CD4-positive, alpha-beta T cell treated with Interferon gamma for 1 hour (primary cell): Measurements from ENCODE around the gene SPESP1.
"Not testable (repeated sequence)": the region's sequence is repeated elsewhere in the genome, so short reads cannot be mapped to it uniquely, and the experiment has no call there.

Experiments
- DNase-seq: peaks from one replicate; pipeline ENCODE4 v3.0.0-alpha.2; 2020

The SPESP1 gene

DNA sequence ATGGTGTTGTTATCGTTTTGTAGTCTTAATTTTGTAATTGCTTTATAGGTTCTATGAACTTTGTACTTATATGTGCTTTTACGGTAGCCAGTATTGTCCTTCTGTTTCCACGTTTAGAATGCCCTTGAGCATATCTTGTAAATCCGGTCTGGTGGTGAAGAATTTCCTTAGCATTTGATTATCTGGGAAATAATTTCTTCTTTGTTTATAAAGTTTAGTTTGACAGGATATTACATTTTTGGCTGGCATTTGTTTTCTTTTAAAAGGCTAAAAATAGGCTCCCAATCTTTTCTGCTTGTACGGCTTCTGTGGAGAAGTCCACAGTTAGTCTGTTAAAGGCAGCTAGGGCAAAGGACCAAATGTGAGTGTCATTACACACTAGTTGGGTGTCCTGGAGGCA, 36.7 kb downstream of the SPESP1 start:
- no peak for DNase-seq

DNA sequence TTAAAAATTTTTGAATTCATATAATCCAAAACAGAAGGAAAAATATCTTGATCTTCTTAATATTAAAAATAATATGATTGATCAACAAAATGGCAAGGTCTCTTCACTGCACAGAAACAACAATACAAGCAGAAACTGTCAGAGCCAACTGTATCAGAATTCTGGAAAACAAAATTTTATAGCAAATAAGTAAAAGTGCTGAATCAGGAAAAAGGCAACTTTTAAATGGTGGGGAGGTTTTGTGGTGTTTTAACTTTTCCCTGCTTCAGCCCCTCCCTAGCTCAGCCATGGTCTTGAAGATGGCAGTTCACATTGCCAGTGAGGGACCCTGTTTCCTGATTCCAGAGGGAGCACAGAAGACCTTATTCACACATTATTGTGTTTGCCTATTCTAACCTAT, 37.6 kb downstream of the SPESP1 start:
- DNase-seq = no peak

DNA sequence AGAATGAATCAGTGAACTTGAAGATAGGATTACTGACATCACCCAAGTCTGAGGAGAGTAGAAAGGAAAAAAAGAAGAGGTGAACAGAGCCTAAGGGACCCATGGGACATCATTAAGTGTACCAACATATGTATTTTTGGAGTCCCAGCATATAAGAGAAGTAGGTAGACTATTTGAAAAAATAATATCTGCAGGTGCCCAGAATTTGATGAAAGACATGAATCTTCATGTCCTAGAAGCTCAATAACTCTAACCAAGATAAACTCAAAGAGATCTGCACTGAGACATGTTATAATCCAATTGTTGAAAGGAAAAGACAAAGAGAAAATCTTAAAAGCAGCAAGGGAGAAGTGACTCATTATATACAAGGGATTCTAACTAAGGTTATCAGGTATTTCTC, 39.0 kb downstream of the SPESP1 start:
- DNase-seq = no peak

DNA sequence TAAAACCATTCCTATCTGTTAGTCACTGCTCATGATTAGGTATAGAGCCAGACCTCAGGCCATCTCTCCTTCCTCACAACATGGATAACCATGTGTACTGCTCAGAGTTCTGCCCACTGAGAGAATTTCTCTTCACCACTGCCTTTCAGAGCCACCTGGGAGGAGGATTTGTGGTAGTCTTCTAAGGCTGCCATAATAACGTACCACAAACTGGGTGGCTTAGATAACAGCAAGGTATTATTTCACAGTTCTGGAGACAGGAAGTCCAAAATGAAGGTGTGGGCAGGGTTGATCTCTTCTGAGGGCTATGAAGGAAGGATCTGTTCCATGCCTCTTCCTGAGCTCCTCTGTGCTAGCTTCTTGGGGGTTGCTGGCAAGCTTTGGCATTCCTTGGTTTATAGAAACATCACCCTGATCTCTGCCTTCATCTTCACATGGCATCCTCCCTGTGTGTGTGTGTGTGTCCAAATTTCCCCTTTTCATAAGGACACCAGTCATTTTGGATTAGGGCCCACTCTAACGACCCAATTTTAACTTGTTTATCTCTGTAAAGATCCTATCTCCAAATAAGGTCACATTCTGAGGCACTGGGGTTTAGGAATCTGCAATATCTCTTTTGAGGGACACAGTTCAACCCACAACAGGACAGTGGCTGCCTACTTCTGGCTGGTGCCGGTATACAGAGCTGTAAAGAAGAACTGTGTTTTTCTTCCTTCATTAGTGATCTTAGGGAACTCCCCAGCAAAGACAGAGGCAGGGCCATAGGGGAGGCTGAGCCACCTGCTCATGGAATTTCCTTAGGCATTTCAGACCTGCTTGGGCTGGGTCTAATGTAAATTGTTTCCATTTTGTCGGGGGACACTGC, 42.1 kb downstream of the SPESP1 start:
- no peak for DNase-seq

DNA sequence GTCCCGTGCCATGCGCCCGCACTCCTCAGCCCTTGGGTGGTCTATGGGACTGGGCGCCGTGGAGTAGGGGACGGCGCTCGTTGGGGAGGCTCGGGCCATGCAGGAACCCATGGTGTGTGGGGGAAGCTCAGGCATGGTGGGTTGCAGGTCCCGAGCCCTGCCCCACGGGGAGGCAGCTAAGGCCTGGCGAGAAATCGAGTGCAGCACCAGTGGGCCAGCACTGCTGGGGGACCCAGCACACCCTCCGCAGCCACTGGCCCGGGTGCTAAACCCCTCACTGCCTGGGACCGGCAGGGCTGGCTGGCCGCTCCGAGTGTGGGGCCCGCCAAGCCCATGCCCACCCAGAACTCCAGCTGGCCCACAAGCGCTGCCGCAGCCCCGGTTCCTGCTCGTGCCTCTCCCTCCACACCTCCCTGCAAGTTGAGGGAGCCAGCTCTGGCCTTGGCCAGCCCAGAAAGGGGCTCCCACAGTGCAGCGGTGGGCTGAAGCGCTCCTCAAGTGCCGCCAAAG, 45.4 kb downstream of the SPESP1 start:
- DNase-seq = not testable (repeated sequence)

DNA sequence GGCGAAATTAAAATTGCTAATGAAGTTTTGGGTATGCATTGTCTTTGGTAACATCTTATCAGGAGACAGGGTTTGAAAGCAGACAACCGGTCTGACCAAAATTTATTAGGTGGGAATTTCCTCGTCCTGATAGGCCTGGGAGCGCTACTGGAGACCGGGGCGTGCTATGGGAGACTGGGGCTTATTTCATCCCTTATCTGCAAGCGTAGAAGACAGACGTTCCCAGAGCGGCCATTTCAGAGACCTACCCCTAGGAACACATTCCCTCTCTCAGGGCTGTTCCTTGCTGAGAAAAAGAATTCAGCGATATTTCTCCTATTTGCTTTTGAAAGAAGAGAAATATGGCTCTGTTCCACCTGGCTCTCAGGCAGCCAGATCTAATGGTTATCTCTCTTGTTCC, 47.1 kb downstream of the SPESP1 start:
- not testable (repeated sequence) for DNase-seq

DNA sequence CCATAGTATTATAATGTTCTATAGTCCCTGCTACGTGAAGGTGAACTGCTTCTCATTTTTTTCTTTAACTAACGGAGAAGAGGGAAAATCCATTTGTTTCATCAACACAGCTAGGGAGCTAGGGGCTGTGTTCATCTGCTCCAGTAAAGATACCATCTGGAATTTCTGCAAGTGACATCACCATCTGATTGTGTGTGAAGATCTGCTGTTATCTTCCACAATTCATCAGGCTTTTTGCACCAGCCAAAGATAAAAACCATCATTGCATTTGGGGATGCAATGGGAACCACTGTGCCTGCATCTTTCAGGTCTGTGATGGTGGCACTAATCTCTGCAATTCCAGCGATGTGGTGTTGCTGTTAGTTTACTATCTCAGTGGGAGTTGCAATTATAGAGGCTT, 48.7 kb downstream of the SPESP1 start:
- no peak for DNase-seq

DNA sequence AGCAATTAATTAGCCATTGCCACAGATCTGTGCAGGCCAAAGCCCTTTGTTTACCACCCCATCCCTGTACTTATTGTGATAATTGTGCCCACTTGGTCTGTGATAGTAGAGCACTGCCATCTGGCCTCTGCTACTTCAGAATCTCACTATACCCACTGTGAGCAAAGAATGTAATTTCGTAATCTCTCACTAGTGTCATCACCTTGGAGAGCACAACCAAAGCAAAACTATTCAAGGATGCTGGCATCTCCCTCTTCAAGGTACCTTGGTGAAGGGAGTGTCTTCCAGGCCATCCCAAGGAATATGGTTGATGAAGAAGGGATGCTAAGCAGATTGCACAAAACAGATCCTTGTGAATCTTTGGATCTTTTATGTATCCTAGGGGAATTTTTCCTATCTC, 49.5 kb downstream of the SPESP1 start:
- DNase-seq = no peak

DNA sequence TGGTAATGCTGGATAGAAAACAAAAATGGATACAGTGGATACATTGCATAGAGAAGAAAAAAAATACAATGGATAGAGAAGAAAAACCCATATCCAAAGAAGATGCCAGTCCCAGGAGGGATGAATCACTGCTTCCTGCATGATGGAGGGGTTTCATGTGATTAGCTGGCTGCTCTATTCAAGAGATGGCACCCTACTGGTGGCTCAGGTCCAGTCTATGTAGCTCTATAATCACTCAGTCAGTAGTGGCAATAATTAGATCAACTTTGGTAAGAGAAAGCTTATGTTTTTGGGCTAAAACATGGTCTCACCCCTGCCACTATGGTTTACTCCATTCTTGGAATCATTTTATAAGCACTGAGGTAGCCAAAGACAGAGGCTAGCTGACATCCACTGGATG, 50.5 kb downstream of the SPESP1 start:
- DNase-seq = no peak

DNA sequence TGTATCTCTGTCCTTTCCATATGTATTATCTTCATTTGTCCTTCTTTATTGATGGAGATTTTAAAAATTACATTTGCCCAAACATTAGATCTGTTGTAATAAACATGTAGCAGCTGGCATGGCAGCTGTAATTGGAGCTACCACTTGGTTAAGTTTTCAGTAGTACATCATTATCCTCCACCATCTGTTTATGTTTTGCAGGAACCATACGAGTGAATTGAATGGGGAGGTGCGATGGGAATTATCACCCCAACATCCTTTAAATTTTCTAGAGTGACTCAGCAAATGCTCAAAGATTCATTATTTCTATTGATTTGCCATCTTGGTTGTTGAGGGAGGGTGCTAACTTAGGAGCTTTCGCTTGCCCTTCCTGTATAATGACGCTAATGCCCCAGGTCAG, 51.6 kb downstream of the SPESP1 start:
- no peak for DNase-seq

DNA sequence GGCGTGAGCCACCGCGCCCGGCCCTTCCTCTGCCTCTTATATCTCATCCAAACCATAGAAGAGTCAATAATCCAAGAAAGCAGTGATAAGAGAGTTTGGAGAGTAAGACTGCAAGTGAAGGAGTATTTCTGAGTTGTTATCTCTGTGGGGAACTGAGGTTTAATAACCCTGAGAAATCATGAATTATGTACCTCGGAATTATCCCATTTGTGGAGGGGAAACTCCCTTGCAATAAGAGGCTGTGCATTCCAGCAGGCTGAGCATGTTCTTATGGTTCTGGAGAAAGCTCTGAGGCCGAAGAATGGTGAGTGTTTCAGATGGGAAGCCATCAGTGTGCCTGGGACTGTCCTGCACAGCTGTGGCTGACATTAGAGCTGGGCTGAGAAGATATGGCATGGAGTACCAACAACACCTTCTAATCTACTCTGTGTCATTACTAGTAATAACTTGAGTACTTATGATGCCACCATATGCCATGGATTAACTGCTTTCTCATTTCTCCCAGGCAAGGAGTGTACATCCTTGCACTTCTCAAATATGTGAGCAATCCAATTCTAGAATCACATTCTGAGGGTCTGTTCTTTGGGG, 52.7 kb downstream of the SPESP1 start:
- DNase-seq = no peak

DNA sequence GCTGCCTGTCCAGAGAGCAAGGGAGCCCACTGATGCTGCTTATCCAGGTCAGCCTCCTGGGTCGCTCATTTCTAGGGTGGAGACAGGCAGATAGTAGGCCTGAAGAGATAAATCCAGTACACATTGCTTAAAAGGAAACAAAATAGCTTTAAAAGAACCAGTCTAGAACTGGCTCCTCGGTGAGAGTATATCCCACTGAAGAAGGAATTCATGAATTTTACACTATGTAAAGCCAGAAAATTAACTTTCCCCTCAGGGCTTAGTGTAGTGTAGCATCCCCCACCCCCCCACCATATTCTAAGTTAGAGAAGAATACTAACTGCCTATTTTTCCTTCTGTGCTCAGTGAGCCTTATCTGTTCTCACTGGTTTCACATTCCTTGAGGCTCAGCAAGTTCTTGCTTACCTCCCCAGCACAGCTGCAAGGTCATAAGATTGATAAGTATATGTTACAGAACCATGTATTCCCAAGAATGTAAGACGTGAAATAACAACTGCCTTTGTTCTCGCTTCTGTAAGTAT, 53.7 kb downstream of the SPESP1 start:
- no peak for DNase-seq

DNA sequence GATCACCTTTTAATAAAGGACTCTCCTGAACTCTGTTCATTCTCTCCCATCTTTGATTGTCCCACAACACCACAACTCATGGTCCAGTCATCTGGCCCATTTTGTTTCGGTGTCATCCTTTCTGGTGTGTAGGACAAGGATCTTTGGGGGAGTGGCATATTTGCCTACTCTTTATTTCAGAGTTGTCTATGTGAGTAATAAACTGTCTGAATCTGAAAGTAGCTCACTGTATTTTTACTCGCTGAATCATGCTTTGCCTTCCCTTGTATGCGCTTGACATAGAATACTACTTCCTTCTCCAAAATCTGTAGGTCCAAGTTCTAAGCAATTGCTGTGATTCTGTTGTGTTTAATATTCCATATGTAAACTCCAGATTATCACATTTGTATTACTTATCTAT, 54.3 kb downstream of the SPESP1 start:
- no peak for DNase-seq

DNA sequence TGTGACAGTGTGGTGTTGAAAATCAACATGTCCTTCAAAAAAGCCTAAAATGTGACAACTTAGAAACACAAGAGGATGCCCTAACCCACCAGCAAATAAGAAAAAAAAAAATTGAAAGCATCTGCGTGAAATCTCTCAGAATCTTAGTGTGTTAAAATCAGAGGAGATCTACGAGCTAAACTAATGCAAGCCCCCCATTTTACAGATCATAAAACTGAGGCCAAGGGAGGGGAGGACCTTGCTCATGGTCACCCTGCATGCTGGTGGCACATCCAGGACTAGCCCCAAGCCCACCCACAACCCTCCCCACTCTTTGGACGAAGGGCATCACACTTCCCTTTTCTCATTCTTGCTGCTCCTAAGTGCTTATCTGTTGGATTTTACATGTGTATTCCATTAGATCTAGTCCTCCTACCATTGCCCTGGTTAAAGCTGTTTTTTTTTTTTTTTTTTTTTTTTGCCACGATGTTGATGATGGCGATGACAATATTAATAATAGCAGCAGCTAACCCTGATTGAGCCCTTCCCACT, 55.1 kb downstream of the SPESP1 start:
- no peak for DNase-seq

DNA sequence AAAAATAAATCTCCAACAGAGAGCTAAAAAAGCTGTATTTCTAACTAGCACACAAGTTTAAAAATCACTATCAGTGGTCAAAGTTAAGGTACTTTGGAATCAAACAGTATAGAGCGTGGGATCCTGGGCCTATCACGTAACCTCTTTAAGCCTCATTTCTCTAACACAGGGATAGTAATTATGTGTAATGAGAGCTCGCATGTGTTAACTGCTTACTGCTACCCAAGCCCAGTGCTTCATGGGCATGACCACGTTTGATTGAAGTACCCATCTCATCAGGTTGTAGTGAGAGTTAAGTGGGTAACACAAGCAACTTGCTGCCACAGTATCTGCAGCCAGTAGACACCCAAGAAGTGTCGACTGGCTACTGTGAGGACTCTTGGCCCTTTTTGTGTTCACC, 56.0 kb downstream of the SPESP1 start:
- no peak for DNase-seq

DNA sequence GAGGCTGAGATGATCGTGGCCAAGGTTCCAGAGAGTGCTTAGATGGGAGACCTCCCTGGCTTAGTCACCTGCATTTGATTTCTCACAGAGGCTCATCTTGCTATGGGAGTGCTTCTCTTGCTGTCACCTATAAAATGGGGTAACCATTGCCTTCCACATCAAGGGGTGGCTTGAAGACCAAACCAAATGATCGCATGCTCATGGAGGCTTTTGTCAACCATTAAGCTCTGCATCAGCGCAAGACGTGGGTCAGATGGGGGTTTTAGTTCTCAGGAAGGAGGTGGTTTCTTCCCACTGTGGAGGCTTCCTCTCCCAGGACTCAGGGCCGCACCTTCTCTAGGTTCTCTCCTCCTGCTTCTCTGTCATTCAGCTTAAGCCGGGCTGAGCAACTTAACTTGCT, 56.8 kb downstream of the SPESP1 start:
- DNase-seq = no peak

DNA sequence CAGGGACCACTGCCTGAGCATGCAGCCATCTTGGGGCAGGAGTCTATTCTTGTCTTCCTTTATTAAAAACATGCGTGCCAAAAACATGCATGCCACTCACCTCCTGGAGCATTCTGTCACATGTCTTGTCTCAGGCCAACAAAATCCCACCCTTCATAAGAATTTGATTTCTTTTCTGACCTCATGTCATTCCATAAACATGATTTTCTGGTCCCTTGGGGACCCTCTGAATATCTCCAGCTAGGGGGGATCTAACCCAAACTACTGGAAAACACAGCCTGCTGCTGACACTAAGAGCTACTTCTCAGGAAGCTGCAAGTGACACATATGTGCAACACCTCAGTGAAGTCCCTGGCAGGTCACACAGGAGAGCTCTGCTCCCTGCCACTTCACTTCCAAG, 57.4 kb downstream of the SPESP1 start:
- DNase-seq = no peak

DNA sequence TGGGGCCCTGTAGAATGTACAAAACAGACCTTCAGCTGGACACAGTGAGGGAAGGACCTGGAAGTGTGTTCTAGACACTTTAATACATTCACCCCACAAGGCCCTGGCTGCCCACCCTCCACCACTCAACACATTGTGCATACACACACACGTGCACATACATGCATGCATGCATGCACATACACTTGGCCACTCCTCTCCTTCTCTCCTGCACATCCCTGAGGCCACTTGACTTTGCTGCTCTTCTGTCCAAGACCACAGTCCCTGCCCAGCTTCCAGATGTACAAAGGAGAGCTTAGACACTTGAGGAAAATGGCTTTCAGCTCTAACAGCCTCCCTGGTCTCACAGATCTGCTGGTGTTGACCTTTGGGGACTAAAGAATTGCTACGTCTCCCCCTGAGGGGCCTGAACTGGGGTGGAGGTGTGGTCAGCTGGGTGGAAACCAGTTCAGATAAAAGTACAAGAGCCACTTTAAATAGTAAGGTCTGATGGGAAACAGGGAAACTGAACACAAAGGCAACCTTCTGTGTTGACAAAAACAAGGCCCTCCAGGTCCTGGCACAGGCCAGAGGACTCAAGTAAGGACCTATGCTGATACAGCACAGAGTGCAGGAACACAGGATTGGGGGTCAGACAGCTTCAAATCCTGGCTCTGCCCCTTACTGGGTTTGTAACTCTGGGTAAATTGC, 59.4 kb downstream of the SPESP1 start:
- DNase-seq = no peak

DNA sequence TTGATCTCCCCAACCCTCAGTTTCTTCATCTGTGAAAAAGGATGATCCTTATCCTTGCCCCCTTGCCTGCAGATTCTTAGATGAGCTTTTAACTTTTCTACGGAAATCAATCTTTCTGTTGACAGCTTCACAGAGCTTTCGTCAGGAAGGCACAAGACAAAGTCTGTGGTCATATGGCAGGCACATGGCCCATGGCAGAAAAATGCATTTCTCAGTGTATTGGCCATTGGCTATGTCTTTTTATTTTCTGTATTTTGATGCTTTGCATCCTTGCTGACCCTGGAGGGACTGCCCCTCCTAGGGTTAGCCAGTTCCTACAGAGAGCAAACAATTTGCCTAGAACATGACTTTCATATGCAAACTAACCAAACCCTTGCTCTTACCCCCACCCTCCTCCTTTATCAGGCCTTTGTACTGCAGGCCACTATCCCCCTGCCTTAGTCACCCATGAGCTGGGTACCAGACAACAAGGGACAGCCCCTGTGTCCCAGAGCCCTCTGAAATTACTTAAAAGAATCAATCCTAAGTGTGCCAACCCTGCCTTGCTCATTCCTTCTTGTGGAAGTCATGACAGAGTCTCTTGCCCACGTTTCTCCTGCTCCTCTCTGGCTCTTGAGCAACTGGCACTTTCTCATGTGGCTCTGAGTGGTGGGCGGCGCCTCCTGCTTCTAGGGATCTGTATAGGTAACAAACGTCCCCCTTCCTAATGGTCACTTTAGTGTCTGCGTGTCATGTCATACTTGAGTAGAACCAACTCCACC, 60.1 kb downstream of the SPESP1 start:
- no peak for DNase-seq

DNA sequence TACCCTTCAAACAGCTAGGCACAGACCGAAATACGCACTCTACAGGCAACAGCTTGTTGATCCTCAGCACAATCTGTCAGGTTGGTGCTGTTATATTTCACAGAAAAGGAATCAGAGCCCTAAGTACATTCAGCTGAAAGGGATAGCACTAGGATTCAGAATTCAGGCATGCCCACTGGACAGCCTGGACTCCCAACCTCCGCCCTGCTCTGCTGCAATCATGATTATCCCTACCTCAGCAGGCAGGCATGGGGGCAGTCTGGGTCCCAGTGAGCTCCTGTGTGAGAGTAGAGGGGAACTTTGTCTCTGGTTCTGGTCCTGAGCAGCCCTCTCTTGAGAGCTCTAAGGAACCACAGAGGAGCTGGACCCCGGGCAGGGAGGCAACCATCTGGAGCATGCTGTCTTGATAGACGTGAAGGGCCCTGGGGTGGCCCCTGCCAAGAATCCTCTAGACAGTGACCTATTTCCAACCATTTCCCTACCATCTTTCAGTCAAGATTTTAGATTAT, 60.7 kb downstream of the SPESP1 start:
- DNase-seq = no peak

DNA sequence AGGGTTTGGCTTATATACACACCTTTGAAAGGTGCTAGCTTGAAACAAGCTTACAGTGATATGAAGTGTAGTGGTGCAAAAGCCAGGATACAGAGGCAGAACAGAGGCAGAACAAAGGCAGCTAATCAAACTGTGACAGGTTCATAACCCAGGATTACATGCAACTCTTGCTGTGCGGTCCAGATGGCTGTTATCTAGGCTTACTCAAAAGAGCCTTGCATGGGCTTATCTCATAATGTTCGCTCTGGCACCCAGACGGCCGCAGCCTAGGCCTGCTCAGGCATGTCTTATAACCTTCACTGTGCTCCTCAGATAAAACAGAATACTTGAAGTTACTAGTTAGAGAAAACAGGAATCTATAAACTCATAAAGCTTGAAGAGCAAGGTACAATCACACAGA, 61.4 kb downstream of the SPESP1 start:
- no peak for DNase-seq

DNA sequence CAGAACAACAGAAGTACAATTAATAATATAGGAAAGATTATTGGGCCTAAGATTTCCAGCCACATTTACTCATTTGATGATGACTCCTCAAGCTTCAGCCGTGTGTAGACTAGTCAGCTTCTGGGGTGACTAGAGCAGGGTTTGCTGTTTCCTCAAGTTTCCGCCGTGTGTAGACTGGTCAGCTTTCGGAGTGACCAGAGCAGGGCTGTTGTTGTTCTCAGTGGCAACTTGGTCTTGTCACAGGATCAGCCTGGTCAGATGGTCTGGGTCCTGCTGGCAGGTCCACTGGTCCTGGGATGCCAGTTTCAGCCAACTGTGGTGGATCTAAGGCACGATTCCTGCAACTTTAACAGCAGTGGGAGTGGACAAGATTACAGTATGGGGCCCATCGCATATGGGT, 62.4 kb downstream of the SPESP1 start:
- DNase-seq = no peak
